Measurements from ENCODE around the gene METTL27. TPM values are rescaled to one million over a fixed set of nuclear protein-coding genes. Genes with fewer than 3 reads are reported as not detected.
A peak's percentile ranks its signal among the peaks of the same experiment; 100 is the strongest.

METTL27 gene
- total and polyA plus RNA-seq, 9 of the 15 experiments (the other 6 are each of a cell fraction or from before 2014, with no cell fraction given) = 0.08 to 0.82 (median 0.33) TPM; not detected in 4

DNA sequence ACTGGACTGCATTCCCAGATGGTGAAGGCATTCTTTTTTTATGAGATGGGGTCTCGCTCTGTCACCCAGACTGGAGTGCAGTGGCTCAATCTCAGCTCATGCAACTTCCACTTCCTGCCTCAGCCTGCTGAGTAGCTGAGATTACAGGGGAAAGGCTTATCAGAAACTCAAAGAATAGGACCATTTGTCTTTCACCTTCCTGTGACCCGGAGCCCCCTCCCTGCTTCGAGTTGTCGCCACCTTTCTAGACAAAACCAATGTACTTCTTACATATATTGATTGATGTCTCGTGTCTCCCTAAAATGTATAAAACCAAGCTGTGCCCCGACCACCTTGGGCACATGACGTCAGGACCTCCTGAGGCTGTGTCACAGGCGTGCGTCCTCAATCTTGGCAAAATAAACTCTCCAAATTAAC, 1.8 kb upstream of the METTL27 start (continued):
- TF ChIP-seq TEAD4 (IDR thresholded peaks at IDR 0.05; ENCODE audit: low read length) (0 out of 2 replicates have a peak, but pooled peaks have one; percentile 32), TEAD4 (CRISPR knock-in tag; IDR thresholded peaks at IDR 0.05; ENCODE audit: borderline replicate concordance) (no peak), ZNF134 (CRISPR knock-in tag; conservative IDR thresholded peaks at IDR 0.05) (no peak), CBFA2T3 (IDR thresholded peaks at IDR 0.05) (peak; percentile 77), SMAD4 (CRISPR knock-in tag; conservative IDR thresholded peaks at IDR 0.05) (peak; percentile 59), RCOR1 (IDR thresholded peaks at IDR 0.05; ENCODE audit: borderline replicate concordance in 1 of 2, low read depth in 2 of 2, low read length in 2 of 2) (peak; percentile 50 to 98; a peak in 3 of 4 replicates), KDM1A (IDR thresholded peaks at IDR 0.05) (peak; percentile 97 to 98), GABPA (tag; conservative IDR thresholded peaks at IDR 0.05; ENCODE audit: low read depth) (peak; percentile 38; the same call in 1 of the 2 replicates), ATF1 (CRISPR knock-in tag; IDR thresholded peaks at IDR 0.05) (no peak), ATF1 (tag; IDR thresholded peaks at IDR 0.05) (peak; percentile 58; the same call in 1 of the 2 replicates), ETV1 (tag; conservative IDR thresholded peaks at IDR 0.05; ENCODE audit: low read depth) (peak; percentile 29; the same call in 1 of the 2 replicates), SAFB2 (IDR thresholded peaks at IDR 0.05; ENCODE audit: borderline replicate concordance, low read depth, low read length, severe bottlenecking) (no peak), CBFA2T2 (conservative IDR thresholded peaks at IDR 0.05) (peak; percentile 32), EP300 (IDR thresholded peaks at IDR 0.05; ENCODE audit: low read length) (peak; percentile 17; the same call in 1 of the 2 replicates), ESRRA (IDR thresholded peaks at IDR 0.05; ENCODE audit: borderline replicate concordance, low read depth) (0 out of 2 replicates have a peak, but pooled peaks have one; percentile 65), HDAC2 (IDR thresholded peaks at IDR 0.05) (peak; percentile 85), HNRNPUL1 (IDR thresholded peaks at IDR 0.05; ENCODE audit: low read length) (no peak), TCF3 (CRISPR knock-in tag; IDR thresholded peaks at IDR 0.05) (peak; percentile 44; the same call in 1 of the 2 replicates), SPI1 (IDR thresholded peaks at IDR 0.05; ENCODE audit: borderline replicate concordance, low read depth, low read length) (peak; percentile 57; the same call in 1 of the 2 replicates), POLR2A (conservative IDR thresholded peaks at IDR 0.05) (no peak), ETV6 (IDR thresholded peaks at IDR 0.05; ENCODE audit: borderline replicate concordance in 1 of 2, low read depth in 2 of 2, low read length in 1 of 2) (peak in 1 of 2 experiments; percentile 25; a peak in 1 of 4 replicates), ETV6 (CRISPR knock-in tag; IDR thresholded peaks at IDR 0.05; ENCODE audit: borderline replicate concordance) (no peak)
- TF ChIP-seq, protein P1, sequence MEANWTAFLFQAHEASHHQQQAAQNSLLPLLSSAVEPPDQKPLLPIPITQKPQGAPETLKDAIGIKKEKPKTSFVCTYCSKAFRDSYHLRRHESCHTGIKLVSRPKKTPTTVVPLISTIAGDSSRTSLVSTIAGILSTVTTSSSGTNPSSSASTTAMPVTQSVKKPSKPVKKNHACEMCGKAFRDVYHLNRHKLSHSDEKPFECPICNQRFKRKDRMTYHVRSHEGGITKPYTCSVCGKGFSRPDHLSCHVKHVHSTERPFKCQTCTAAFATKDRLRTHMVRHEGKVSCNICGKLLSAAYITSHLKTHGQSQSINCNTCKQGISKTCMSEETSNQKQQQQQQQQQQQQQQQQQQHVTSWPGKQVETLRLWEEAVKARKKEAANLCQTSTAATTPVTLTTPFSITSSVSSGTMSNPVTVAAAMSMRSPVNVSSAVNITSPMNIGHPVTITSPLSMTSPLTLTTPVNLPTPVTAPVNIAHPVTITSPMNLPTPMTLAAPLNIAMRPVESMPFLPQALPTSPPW (CRISPR knock-in tag; IDR thresholded peaks at IDR 0.05) = 0 out of 2 replicates have a peak, but pooled peaks have one; percentile 28
- TF ChIP-seq, protein P2, sequence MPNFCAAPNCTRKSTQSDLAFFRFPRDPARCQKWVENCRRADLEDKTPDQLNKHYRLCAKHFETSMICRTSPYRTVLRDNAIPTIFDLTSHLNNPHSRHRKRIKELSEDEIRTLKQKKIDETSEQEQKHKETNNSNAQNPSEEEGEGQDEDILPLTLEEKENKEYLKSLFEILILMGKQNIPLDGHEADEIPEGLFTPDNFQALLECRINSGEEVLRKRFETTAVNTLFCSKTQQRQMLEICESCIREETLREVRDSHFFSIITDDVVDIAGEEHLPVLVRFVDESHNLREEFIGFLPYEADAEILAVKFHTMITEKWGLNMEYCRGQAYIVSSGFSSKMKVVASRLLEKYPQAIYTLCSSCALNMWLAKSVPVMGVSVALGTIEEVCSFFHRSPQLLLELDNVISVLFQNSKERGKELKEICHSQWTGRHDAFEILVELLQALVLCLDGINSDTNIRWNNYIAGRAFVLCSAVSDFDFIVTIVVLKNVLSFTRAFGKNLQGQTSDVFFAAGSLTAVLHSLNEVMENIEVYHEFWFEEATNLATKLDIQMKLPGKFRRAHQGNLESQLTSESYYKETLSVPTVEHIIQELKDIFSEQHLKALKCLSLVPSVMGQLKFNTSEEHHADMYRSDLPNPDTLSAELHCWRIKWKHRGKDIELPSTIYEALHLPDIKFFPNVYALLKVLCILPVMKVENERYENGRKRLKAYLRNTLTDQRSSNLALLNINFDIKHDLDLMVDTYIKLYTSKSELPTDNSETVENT (CRISPR knock-in tag; IDR thresholded peaks at IDR 0.05) = no peak
- TF ChIP-seq, protein P3, sequence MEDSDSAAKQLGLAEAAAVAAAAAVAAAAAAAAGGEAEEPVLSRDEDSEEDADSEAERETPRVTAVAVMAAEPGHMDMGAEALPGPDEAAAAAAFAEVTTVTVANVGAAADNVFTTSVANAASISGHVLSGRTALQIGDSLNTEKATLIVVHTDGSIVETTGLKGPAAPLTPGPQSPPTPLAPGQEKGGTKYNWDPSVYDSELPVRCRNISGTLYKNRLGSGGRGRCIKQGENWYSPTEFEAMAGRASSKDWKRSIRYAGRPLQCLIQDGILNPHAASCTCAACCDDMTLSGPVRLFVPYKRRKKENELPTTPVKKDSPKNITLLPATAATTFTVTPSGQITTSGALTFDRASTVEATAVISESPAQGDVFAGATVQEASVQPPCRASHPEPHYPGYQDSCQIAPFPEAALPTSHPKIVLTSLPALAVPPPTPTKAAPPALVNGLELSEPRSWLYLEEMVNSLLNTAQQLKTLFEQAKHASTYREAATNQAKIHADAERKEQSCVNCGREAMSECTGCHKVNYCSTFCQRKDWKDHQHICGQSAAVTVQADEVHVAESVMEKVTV (CRISPR knock-in tag; IDR thresholded peaks at IDR 0.05) = no peak
- TF ChIP-seq, protein P4, sequence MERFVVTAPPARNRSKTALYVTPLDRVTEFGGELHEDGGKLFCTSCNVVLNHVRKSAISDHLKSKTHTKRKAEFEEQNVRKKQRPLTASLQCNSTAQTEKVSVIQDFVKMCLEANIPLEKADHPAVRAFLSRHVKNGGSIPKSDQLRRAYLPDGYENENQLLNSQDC (CRISPR knock-in tag; IDR thresholded peaks at IDR 0.05) = no peak
